ENCODE measurements around the gene GAPVD1. TPM values are rescaled to one million over a fixed set of nuclear protein-coding genes. Genes with fewer than 3 reads are reported as not detected.
"Not testable (repeated sequence)": the region's sequence is repeated elsewhere in the genome, so short reads cannot be mapped to it uniquely, and the experiment has no call there.

GAPVD1 gene
- total and polyA plus RNA-seq, 8 donors: 6.2 to 23.3 (median 16.0) TPM

GRCh38 chr9:125399165-125399564 lies 137.5 kb downstream of the GAPVD1 start:
- intact Hi-C loops (cut with DNase I): no loop called here
- FAIRE-seq: no peak
- 86 to 91% methylated on average over 12 of the region's 12 CpGs for WGBS, 2 donors
- H3K4me1 ChIP-seq: no peaks in the 10 kb centered on the region
- no peak overlapping the region for H3K27ac ChIP-seq
- DNase-seq: no peak
- TF ChIP-seq CTCF (IDR thresholded peaks at IDR 0.05): no peak
- H3K4me3 ChIP-seq: no peak overlapping the region
- H3K9me3 ChIP-seq: no peaks in the 10 kb centered on the region
- no peaks in the 10 kb centered on the region for H3K36me3 ChIP-seq
- no peaks in the 10 kb centered on the region for H3K27me3 ChIP-seq
- no peak for ATAC-seq

- no peak overlapping the region for H3K4me3 ChIP-seq
- no peaks in the 10 kb centered on the region for H3K36me3 ChIP-seq
- no peaks in the 10 kb centered on the region for H3K9me3 ChIP-seq
- no peaks in the 10 kb centered on the region for H3K4me1 ChIP-seq
- WGBS, 2 donors: 93 to 97% methylated on average over 20 of the region's 20 CpGs
- ATAC-seq (no peak), FAIRE-seq (no peak), DNase-seq (no peak)
- H3K27me3 ChIP-seq: no peaks in the 10 kb centered on the region
- no peak overlapping the region for H3K27ac ChIP-seq
- no peak for TF ChIP-seq CTCF (IDR thresholded peaks at IDR 0.05)
- intact Hi-C loops (cut with DNase I): loop anchor here in 1 of 3 donors (10.0 kb wide), 1 partner anchor 1085 kb away; no protein-coding TSS in a partner anchor
Measured at GRCh38 chr9:125399666-125400065, 138.0 kb downstream of the GAPVD1 start.

- not testable (repeated sequence) for H3K9me3 ChIP-seq, H3K27me3 ChIP-seq, H3K36me3 ChIP-seq, DNase-seq, H3K4me1 ChIP-seq, FAIRE-seq, H3K4me3 ChIP-seq, H3K27ac ChIP-seq, ATAC-seq
- WGBS, 2 donors: 84 to 94% methylated on average over 8 of the region's 8 CpGs
- intact Hi-C loops (cut with DNase I): loop anchor here in 1 of 3 donors (10.0 kb wide), 1 partner anchor 1085 kb away; no protein-coding TSS in a partner anchor
Measured at GRCh38 chr9:125400232-125400631, 138.6 kb downstream of the GAPVD1 start.

- FAIRE-seq (no peak), ATAC-seq (no peak), DNase-seq (no peak)
- no peak overlapping the region for H3K27ac ChIP-seq
- no peaks in the 10 kb centered on the region for H3K27me3 ChIP-seq
- intact Hi-C loops (cut with DNase I): loop anchor here in 1 of 3 donors (10.0 kb wide), 1 partner anchor 1084 kb away; no protein-coding TSS in a partner anchor
- WGBS, 2 donors: 73 to 77% methylated on average over 12 of the region's 12 CpGs
- no peak for TF ChIP-seq CTCF (IDR thresholded peaks at IDR 0.05)
- no peaks in the 10 kb centered on the region for H3K36me3 ChIP-seq
- H3K4me1 ChIP-seq: no peaks in the 10 kb centered on the region
- no peak overlapping the region for H3K4me3 ChIP-seq
- no peaks in the 10 kb centered on the region for H3K9me3 ChIP-seq
Measured at GRCh38 chr9:125400725-125401716, 139.4 kb downstream of the GAPVD1 start.

GRCh38 chr9:125404733-125405132 lies 143.1 kb downstream of the GAPVD1 start:
- no peak for ATAC-seq
- intact Hi-C loops (cut with DNase I): loop anchor here in 1 of 3 donors (5.0 to 10.0 kb wide), 2 partner anchors 993 to 1080 kb away; no protein-coding TSS in a partner anchor
- 79 to 88% methylated on average over 7 of the region's 7 CpGs for WGBS, 2 donors
- Histone ChIP-seq H3K4me1 (peaks cover 0 to 3% (median 0%) of the 10 kb centered on the region in 3 donors), H3K27ac (no peak overlapping the region), H3K4me3 (no peak overlapping the region), H3K27me3 (no peaks in the 10 kb centered on the region), H3K9me3 (no peaks in the 10 kb centered on the region), H3K36me3 (no peaks in the 10 kb centered on the region)
- no peak for TF ChIP-seq CTCF (IDR thresholded peaks at IDR 0.05)
- FAIRE-seq: no peak
- DNase-seq: no peak
